DND-41 (cell line): ENCODE results near the gene HTT-AS.

Experiments used
- ATAC-seq: fragments of 200-7000 bp; cut with Tn5 transposase; 3 replicates; pipeline ENCODE4 v1.9.1; 2021; ENCODE audit warnings: low read depth; ENCODE audit not compliant: insufficient read depth
- DNase-seq: peaks from one replicate; pipeline ENCODE4 v3.0.0-alpha.2; 2020
- H2AFZ ChIP-seq: 2 replicates; pipeline ENCODE4 v1.6.0; 2012; ENCODE audit warnings: low read depth, low read length
- H3K27ac ChIP-seq: 2 replicates; pipeline ENCODE4 v1.5.1; 2012; ENCODE audit warnings: low read length, inconsistent platforms
- H3K27me3 ChIP-seq: fragments of 200-600 bp; sonication (generic); 2 replicates; pipeline ENCODE4 v1.6.0; 2012; ENCODE audit warnings: low read length, mild to moderate bottlenecking, inconsistent platforms; ENCODE audit not compliant: insufficient read depth, poor library complexity
- H3K36me3 ChIP-seq: 2 replicates; pipeline ENCODE4 v1.5.1; 2012; ENCODE audit warnings: low read length, inconsistent platforms; ENCODE audit not compliant: insufficient read depth
- H3K4me1 ChIP-seq: 2 replicates; pipeline ENCODE4 v1.5.1; 2012; ENCODE audit warnings: mild to moderate bottlenecking, low read length; ENCODE audit not compliant: insufficient read depth
- H3K4me2 ChIP-seq: 2 replicates; pipeline ENCODE4 v1.6.0; 2012; ENCODE audit warnings: mild to moderate bottlenecking, moderate library complexity, low read length, inconsistent platforms; ENCODE audit not compliant: insufficient read depth
- H3K4me3 ChIP-seq, 2 experiments: fragments of 200-600 bp in 1 of 2; shearing (Covaris generic) in 1 of 2; 2 replicates each; pipeline ENCODE4 v1.5.1; 2012 to 2016; ENCODE audit warnings: inconsistent platforms in 2 of 2, low read length in 2 of 2, mild to moderate bottlenecking in 2 of 2, low read depth in 1 of 2, moderate library complexity in 1 of 2
- H3K79me2 ChIP-seq: 2 replicates; pipeline ENCODE4 v1.6.0; 2012; ENCODE audit warnings: low read length, inconsistent platforms; ENCODE audit not compliant: insufficient read depth
- H3K9ac ChIP-seq: 2 replicates; pipeline ENCODE4 v1.6.0; 2012; ENCODE audit warnings: low read depth, mild to moderate bottlenecking, inconsistent platforms, low read length, moderate library complexity
- H3K9me3 ChIP-seq: 2 replicates; pipeline ENCODE4 v1.5.1; 2012; ENCODE audit warnings: low read length, moderate library complexity, mild to moderate bottlenecking, inconsistent platforms; ENCODE audit not compliant: insufficient read depth, severe bottlenecking
- H4K20me1 ChIP-seq: 2 replicates; pipeline ENCODE4 v1.6.0; 2012; ENCODE audit warnings: low read length; ENCODE audit not compliant: insufficient read depth
- CTCF ChIP-seq: IDR thresholded peaks from 2 replicates; pipeline ENCODE4 v1.5.1; 2012; ENCODE audit warnings: borderline replicate concordance, low read length, moderate library complexity, mild to moderate bottlenecking; ENCODE audit not compliant: poor library complexity, severe bottlenecking; ENCODE audit errors: extremely low read depth
- EZH2 ChIP-seq: IDR thresholded peaks from 3 replicates; pipeline ENCODE4 v1.6.1; 2012; ENCODE audit warnings: borderline replicate concordance, low read depth, mild to moderate bottlenecking, moderate library complexity, low read length, inconsistent platforms; ENCODE audit not compliant: severe bottlenecking

The HTT-AS gene

GRCh38 chr4:3073158-3074077, 920 bp downstream of the HTT-AS start:
- no peak for TF ChIP-seq CTCF
- TF ChIP-seq EZH2 = no peak
- no peaks in the 10 kb centered on the region for H3K27me3 ChIP-seq
- DNase-seq (no peak), ATAC-seq (peak; percentile 62)
- peaks cover 10% of the 10 kb centered on the region; the same call in 1 of the 2 replicates for H4K20me1 ChIP-seq
- peaks cover 28% of the 10 kb centered on the region for H3K4me1 ChIP-seq
- H3K36me3 ChIP-seq = no peaks in the 10 kb centered on the region
- peak overlapping the region; percentile 72 for H3K9ac ChIP-seq
- peak overlapping the region; percentile 83 for H3K27ac ChIP-seq
- peak overlapping the region; percentile 15 to 65; a peak in 3 of 4 replicates for H3K4me3 ChIP-seq
- H3K4me2 ChIP-seq = peak overlapping the region; percentile 95
- peak overlapping the region; percentile 97 for H2AFZ ChIP-seq
- H3K79me2 ChIP-seq = peaks cover 35% of the 10 kb centered on the region
- H3K9me3 ChIP-seq = no peaks in the 10 kb centered on the region

- peaks cover 23% of the 10 kb centered on the region for H3K4me1 ChIP-seq
- H3K9me3 ChIP-seq = no peaks in the 10 kb centered on the region
- H3K4me3 ChIP-seq = no peak overlapping the region
- no peak for DNase-seq
- H3K79me2 ChIP-seq = peaks cover 20% of the 10 kb centered on the region
- H3K36me3 ChIP-seq = no peaks in the 10 kb centered on the region
- no peak overlapping the region for H3K27ac ChIP-seq
- H3K9ac ChIP-seq = no peak overlapping the region
- H3K27me3 ChIP-seq = no peaks in the 10 kb centered on the region
- no peak for ATAC-seq
- H4K20me1 ChIP-seq = peaks cover 7% of the 10 kb centered on the region; the same call in 1 of the 2 replicates
- TF ChIP-seq EZH2 (no peak), CTCF (no peak)
- no peak overlapping the region for H3K4me2 ChIP-seq
- H2AFZ ChIP-seq = no peak overlapping the region
Measured at GRCh38 chr4:3071811-3072210, 2.5 kb downstream of the HTT-AS start.

- Histone ChIP-seq H3K9ac (no peak overlapping the region), H3K4me2 (no peak overlapping the region), H3K79me2 (peaks cover 11% of the 10 kb centered on the region), H3K4me3 (no peak overlapping the region), H3K27ac (no peak overlapping the region), H3K9me3 (no peaks in the 10 kb centered on the region), H4K20me1 (peaks cover 4% of the 10 kb centered on the region; the same call in 1 of the 2 replicates), H3K27me3 (no peaks in the 10 kb centered on the region), H3K36me3 (no peaks in the 10 kb centered on the region), H3K4me1 (peaks cover 14% of the 10 kb centered on the region), H2AFZ (no peak overlapping the region)
- DNase-seq (no peak), ATAC-seq (no peak)
- TF ChIP-seq CTCF = no peak
- no peak for TF ChIP-seq EZH2
Measured at GRCh38 chr4:3070709-3071500, 3.4 kb downstream of the HTT-AS start.
